DND-41 (cell line): ENCODE results near the gene OR2K2.
"Not testable (repeated sequence)": the region's sequence is repeated elsewhere in the genome, so short reads cannot be mapped to it uniquely, and the experiment has no call there.

Source experiments
- ATAC-seq: fragments of 200-7000 bp; cut with Tn5 transposase; 3 replicates; pipeline ENCODE4 v1.9.1; 2021; ENCODE audit warnings: low read depth; ENCODE audit not compliant: insufficient read depth
- DNase-seq: peaks from one replicate; pipeline ENCODE4 v3.0.0-alpha.2; 2020
- H2AFZ ChIP-seq: 2 replicates; pipeline ENCODE4 v1.6.0; 2012; ENCODE audit warnings: low read depth, low read length
- H3K27ac ChIP-seq: 2 replicates; pipeline ENCODE4 v1.5.1; 2012; ENCODE audit warnings: low read length, inconsistent platforms
- H3K27me3 ChIP-seq: fragments of 200-600 bp; sonication (generic); 2 replicates; pipeline ENCODE4 v1.6.0; 2012; ENCODE audit warnings: low read length, mild to moderate bottlenecking, inconsistent platforms; ENCODE audit not compliant: insufficient read depth, poor library complexity
- H3K36me3 ChIP-seq: 2 replicates; pipeline ENCODE4 v1.5.1; 2012; ENCODE audit warnings: low read length, inconsistent platforms; ENCODE audit not compliant: insufficient read depth
- H3K4me1 ChIP-seq: 2 replicates; pipeline ENCODE4 v1.5.1; 2012; ENCODE audit warnings: mild to moderate bottlenecking, low read length; ENCODE audit not compliant: insufficient read depth
- H3K4me2 ChIP-seq: 2 replicates; pipeline ENCODE4 v1.6.0; 2012; ENCODE audit warnings: mild to moderate bottlenecking, moderate library complexity, low read length, inconsistent platforms; ENCODE audit not compliant: insufficient read depth
- H3K4me3 ChIP-seq, 2 experiments: fragments of 200-600 bp in 1 of 2; shearing (Covaris generic) in 1 of 2; 2 replicates each; pipeline ENCODE4 v1.5.1; 2012 to 2016; ENCODE audit warnings: inconsistent platforms in 2 of 2, low read length in 2 of 2, mild to moderate bottlenecking in 2 of 2, low read depth in 1 of 2, moderate library complexity in 1 of 2
- H3K79me2 ChIP-seq: 2 replicates; pipeline ENCODE4 v1.6.0; 2012; ENCODE audit warnings: low read length, inconsistent platforms; ENCODE audit not compliant: insufficient read depth
- H3K9ac ChIP-seq: 2 replicates; pipeline ENCODE4 v1.6.0; 2012; ENCODE audit warnings: low read depth, mild to moderate bottlenecking, inconsistent platforms, low read length, moderate library complexity
- H3K9me3 ChIP-seq: 2 replicates; pipeline ENCODE4 v1.5.1; 2012; ENCODE audit warnings: low read length, moderate library complexity, mild to moderate bottlenecking, inconsistent platforms; ENCODE audit not compliant: insufficient read depth, severe bottlenecking
- H4K20me1 ChIP-seq: 2 replicates; pipeline ENCODE4 v1.6.0; 2012; ENCODE audit warnings: low read length; ENCODE audit not compliant: insufficient read depth
- CTCF ChIP-seq: IDR thresholded peaks from 2 replicates; pipeline ENCODE4 v1.5.1; 2012; ENCODE audit warnings: borderline replicate concordance, low read length, moderate library complexity, mild to moderate bottlenecking; ENCODE audit not compliant: poor library complexity, severe bottlenecking; ENCODE audit errors: extremely low read depth
- EZH2 ChIP-seq: IDR thresholded peaks from 3 replicates; pipeline ENCODE4 v1.6.1; 2012; ENCODE audit warnings: borderline replicate concordance, low read depth, mild to moderate bottlenecking, moderate library complexity, low read length, inconsistent platforms; ENCODE audit not compliant: severe bottlenecking

Gene OR2K2

GRCh38 chr9:111300140-111300735 lies 29.8 kb downstream of the OR2K2 start:
- H2AFZ ChIP-seq: no peak overlapping the region
- no peak for DNase-seq

GRCh38 chr9:111299599-111299966 lies 30.4 kb downstream of the OR2K2 start:
- not testable (repeated sequence) for H3K4me2 ChIP-seq, H3K27ac ChIP-seq, H3K36me3 ChIP-seq, H3K4me1 ChIP-seq, DNase-seq, ATAC-seq, H3K27me3 ChIP-seq, H4K20me1 ChIP-seq, H3K79me2 ChIP-seq, H3K9ac ChIP-seq, H2AFZ ChIP-seq, H3K9me3 ChIP-seq, H3K4me3 ChIP-seq

More at GRCh38 chr9:111300140-111300735, 29.8 kb downstream of the OR2K2 start:
- Histone ChIP-seq H4K20me1 (no peaks in the 10 kb centered on the region), H3K9me3 (no peaks in the 10 kb centered on the region), H3K9ac (no peak overlapping the region), H3K4me3 (no peak overlapping the region), H3K27me3 (no peaks in the 10 kb centered on the region), H3K27ac (no peak overlapping the region), H3K79me2 (no peaks in the 10 kb centered on the region), H3K36me3 (no peaks in the 10 kb centered on the region), H3K4me2 (no peak overlapping the region), H3K4me1 (no peaks in the 10 kb centered on the region; the same call in 1 of the 2 replicates)
- ATAC-seq: no peak
- no peak for TF ChIP-seq EZH2
- no peak for TF ChIP-seq CTCF

- H3K9ac ChIP-seq: no peak overlapping the region
Observed at GRCh38 chr9:111298731-111299598, 31.1 kb downstream of the OR2K2 start.

More at GRCh38 chr9:111298731-111299598, 31.1 kb downstream of the OR2K2 start:
- Histone ChIP-seq H3K79me2 (no peaks in the 10 kb centered on the region), H2AFZ (no peak overlapping the region), H3K27ac (no peak overlapping the region), H3K9me3 (no peaks in the 10 kb centered on the region), H3K27me3 (no peaks in the 10 kb centered on the region), H3K36me3 (no peaks in the 10 kb centered on the region), H4K20me1 (no peaks in the 10 kb centered on the region), H3K4me2 (no peak overlapping the region), H3K4me1 (no peaks in the 10 kb centered on the region; the same call in 1 of the 2 replicates), H3K4me3 (no peak overlapping the region)
- ATAC-seq: peak; percentile 33; the same call in 1 of the 3 replicates
- no peak for DNase-seq
- TF ChIP-seq CTCF (peak; percentile 73), EZH2 (no peak)
